ELF-1 (cell line): ENCODE results near the gene CUL4A.
"Not testable (repeated sequence)": the region's sequence is repeated elsewhere in the genome, so short reads cannot be mapped to it uniquely, and the experiment has no call there.

Experiments
- DNase-seq: peaks from one replicate; pipeline ENCODE4 v3.0.0-alpha.2; 2016; ENCODE audit warnings: low read depth, low spot score

The CUL4A gene

GRCh38 chr13:113291129-113291528 is 81.7 kb downstream of the CUL4A start:
- no peak for DNase-seq

- DNase-seq, result peak; percentile 32
These were observed 82.8 kb downstream of the CUL4A start for GRCh38 chr13:113292021-113292862.

- no peak for DNase-seq
These were observed 84.3 kb downstream of the CUL4A start for GRCh38 chr13:113293686-113294085.

GRCh38 chr13:113295776-113296175 is 86.4 kb downstream of the CUL4A start:
- DNase-seq, result no peak

- DNase-seq, result peak; percentile 99
These were observed 87.5 kb downstream of the CUL4A start, which contains the start of gene LAMP1 for GRCh38 chr13:113296823-113297369. TSS of gene LAMP1 (plus strand) at chr13:113297239. CDS start at chr13:113297435, 196 bp downstream.

GRCh38 chr13:113297370-113298042 is 88.1 kb downstream of the CUL4A start:
- peak; percentile 47 for DNase-seq

GRCh38 chr13:113298043-113298945 is 88.9 kb downstream of the CUL4A start:
- DNase-seq, result no peak

GRCh38 chr13:113299951-113300350 is 90.5 kb downstream of the CUL4A start:
- no peak for DNase-seq

- DNase-seq, result no peak
These were observed 93.6 kb downstream of the CUL4A start for GRCh38 chr13:113302986-113303385.

- no peak for DNase-seq
These were observed 94.7 kb downstream of the CUL4A start for GRCh38 chr13:113304121-113304520.

GRCh38 chr13:113305208-113305607 is 95.8 kb downstream of the CUL4A start:
- no peak for DNase-seq

- no peak for DNase-seq
These were observed 98.1 kb downstream of the CUL4A start for GRCh38 chr13:113307491-113307890.

- no peak for DNase-seq
These were observed 100.1 kb downstream of the CUL4A start for GRCh38 chr13:113309473-113309872.

GRCh38 chr13:113314112-113314511 is 104.7 kb downstream of the CUL4A start:
- DNase-seq, result not testable (repeated sequence)

GRCh38 chr13:113314895-113315470 is 105.6 kb downstream of the CUL4A start:
- not testable (repeated sequence) for DNase-seq

GRCh38 chr13:113315992-113316391 is 106.6 kb downstream of the CUL4A start:
- peak; percentile 39 for DNase-seq
